Activated CD4-positive, alpha-beta T cell treated with anti-CD3 and anti-CD28 coated beads, Interleukin-2, Interleukin-6, amounts not matched to agents 100 ng/mL and 50 ng/mL, durations not matched to agents 16 hours and 8 hours (primary cell): ENCODE results near the gene BEND2.
A peak's percentile ranks its signal among the peaks of the same experiment; 100 is the strongest.
"Not testable (repeated sequence)": the region's sequence is repeated elsewhere in the genome, so short reads cannot be mapped to it uniquely, and the experiment has no call there.

Experiments used
- DNase-seq: peaks from one replicate; pipeline ENCODE4 v3.0.0-alpha.2; 2020

Gene BEND2

DNA sequence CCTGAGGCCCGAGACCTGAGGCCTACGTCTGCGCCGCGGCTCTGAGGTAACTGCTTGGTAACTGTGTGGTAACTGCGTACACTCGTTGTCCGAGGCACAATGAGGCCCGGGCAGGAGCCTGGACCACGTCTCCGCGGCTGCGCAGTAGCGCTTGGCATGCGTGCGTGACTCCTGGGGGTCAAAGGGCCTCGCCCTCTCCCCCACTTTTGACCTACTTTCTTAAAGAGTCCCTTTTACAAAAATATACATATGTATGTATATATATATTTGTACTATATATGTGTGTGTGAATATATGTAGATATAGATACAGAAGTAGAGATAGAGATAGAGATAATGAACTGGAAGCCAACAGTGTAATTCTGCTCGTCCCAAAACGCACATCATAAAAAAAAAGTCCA lies at the start of gene BEND2:
Gene BEND2, minus strand, starts transcription at position 101 of the 400 bp plus-strand sequence. CDS start 136 bp downstream, outside the sequence.
- no peak for DNase-seq

DNA sequence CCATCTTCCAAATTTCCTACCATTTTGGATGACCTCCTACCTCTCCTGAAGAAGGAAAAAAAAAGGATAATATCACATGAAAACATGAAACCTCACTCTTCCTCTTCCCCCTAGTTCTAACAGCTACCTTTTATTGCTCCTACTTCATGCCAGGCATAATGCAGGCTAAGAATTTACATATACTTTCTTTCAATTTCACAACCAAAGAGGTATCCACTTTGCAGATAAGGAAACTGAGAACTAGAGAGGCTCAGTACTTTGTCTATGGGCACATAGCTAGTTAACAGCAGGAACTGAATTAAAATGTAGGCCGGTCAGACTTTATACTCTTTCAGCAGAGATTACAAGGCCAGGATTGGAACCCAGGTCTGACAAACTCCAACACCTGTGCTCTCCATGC lies 34.4 kb upstream of the BEND2 start:
- no peak for DNase-seq

DNA sequence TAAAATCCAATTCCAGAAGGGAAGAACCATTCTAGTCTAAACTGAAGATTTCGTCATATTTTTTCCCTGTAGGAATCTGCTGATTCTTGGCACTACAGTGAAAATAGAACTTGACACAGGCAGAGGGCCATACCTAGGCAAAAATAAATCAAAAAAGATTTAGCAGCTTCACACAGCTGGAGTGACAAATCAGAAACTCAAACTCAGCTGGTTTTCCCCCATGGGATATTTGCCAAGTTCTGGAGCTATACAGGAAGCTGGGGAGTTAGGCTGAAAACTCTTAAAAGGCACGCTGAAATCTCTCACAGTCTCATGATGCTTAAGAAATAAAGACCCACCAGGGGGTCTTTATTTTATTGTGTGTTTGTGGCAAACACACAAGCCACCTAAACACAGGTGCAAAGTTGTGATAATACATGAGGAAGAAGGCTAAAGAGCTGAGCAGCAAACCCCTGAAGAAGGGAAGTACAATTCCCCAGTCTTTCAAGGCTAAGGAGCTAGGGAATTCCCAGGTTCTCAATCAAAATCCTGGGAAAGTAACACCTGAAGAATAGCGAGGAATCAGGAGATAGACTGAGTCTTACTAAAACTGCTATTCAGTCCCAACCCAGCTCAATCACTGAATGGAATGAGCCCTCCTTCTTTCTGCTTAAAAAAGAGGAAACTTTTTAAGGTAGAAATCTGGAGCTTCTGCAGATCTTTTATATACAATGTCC lies 32.1 kb upstream of the BEND2 start:
- DNase-seq = no peak

DNA sequence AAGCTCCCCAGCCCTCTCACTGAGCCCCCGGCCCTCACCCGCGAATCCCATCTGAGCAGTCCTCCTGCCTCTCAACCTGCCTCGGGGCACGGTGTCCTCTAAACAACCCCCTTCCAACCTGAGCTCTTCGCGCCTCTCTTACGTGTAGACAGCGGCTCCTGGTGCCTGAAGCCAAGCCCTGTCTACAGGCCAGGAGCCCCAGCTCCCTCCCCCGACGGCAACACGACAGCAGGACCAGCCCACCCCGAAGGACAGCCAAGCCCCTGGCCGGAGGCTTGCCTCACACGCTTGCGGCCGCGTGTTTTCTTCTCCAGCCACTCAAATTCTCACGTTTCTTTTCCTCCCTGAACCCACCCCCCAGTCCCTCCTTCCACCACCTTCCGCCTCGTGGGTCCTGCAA lies 9.0 kb upstream of the BEND2 start:
- not testable (repeated sequence) for DNase-seq

DNA sequence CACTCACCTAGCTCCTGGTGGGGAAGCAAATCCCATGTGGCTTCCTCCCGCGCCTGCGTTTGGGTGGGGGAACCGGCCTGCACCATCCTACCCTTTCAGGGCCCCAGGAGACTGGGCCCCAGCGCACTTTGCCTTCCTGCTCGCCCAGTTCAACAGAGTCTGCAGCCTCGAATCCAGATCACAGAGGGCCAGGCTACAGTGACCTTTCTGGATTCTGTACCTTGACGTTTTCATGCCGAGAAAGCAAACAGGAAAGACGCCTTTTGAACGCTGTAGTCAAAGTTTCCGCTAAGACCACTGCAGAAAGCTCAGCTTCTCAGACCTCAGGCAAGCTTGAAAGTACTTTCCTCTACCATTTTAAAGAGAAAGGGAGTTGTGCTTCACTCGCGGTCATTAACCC lies 7.4 kb upstream of the BEND2 start:
- DNase-seq = no peak

DNA sequence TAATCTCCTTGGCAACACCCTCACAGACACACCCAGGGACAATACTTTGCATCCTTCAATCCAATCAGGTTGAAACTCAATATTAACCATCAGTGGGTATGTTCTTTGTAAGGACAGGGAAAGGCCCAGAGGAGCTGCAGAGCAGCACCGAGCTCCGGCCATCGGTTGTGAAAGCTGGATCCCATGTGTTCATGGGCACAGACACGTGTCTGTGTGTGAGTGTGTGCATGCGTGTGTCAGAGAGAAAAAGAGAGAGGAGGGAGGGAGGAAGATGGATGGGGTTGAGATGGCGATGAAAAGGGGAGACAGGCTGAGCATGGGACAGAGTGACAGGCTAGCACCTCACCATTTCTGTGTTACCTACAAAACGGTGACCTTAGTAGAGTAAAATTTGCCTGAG lies 6.8 kb upstream of the BEND2 start:
- no peak for DNase-seq

DNA sequence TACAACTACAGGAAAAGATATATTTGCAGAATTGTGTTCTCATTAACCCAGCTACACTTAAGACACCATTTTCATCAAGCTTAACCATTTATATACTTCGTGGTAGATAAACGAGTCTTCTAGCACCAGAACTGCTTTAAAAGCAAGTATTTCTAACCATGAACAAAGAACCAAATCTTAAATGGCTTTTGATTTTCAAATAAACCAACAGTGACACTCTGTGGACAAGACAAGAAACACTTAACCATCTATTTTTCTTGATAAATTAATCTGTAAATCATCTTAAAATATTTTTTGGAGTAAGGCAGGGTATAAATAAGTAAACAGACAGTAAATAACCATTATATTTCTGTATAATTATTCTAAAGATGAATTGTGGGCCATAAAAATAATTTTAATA lies 10.2 kb downstream of the BEND2 start:
- no peak for DNase-seq

DNA sequence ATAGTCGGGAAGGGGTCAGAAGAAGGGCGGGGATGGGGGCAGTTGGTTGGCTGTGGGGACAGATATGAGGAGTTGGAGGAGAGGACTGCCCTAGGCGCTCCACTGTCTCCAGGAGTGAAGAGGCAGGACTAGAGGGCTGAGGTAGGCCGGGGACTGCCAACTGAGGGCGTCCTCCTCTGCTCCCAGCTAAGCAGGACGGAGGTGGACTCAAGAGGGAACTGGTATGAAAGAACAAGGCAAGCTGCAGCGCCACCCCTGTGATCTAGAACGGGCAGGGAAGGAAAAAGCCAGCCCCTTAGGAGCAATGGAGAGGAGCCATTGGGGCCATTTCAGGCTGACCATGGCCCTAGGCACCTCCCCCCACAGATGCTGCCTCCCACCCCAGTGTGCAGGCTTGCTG lies 14.0 kb downstream of the BEND2 start:
- DNase-seq = no peak

DNA sequence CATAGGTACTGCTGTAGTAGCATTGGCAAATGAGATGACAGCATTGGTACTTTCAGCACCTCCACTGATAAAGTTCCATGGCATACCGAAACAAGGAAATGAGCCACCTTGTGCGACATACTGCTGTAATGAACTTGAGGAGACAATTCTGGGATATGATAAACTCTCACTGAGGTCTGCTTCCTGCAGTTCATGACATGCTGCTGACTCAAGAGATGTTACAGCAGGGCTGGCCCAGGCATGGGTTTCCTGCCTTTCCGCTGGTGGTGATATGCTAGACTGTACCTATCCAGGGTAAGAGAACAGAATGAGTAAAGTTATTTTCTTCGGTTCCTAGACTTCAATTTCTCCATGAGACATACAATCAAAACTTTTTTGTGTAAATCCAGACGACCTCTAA lies 17.1 kb downstream of the BEND2 start:
- DNase-seq = no peak

DNA sequence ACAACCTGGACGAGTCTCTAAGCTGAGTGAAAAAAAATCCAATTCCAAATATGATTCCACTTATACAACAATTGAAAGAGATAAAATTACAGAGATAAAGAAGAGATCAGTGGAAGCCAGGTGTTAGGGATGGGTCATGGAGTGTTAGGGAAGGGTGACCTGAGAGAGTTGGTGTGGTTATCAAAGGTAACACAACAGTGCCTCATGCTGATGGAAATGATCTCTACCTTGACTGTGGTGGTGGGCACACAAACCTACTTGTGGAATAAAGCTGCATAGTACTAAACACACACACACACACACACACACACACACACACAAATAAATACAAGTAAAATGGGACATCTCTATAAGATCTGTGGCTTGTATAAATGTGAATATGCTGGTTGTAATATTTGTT lies 26.0 kb downstream of the BEND2 start:
- no peak for DNase-seq

DNA sequence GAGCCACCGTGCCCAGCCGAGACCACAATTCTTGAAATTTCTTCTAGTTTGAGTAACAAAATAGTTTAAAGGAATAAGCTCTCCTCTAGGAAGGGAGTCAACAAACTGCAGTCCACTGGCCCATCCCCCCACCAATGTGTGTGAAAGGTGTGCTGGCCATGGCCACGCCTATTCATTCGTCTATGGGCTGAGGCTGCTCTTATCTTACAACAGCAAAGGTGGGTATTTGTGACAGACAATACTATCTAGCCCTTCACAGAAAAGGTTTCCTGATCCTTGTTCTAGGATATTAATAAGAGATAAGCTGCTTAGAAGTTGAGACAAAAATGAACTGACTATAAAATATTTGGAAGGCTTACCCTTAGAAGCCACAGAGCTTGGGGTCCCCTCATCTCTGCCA lies 41.2 kb downstream of the BEND2 start:
- no peak for DNase-seq

DNA sequence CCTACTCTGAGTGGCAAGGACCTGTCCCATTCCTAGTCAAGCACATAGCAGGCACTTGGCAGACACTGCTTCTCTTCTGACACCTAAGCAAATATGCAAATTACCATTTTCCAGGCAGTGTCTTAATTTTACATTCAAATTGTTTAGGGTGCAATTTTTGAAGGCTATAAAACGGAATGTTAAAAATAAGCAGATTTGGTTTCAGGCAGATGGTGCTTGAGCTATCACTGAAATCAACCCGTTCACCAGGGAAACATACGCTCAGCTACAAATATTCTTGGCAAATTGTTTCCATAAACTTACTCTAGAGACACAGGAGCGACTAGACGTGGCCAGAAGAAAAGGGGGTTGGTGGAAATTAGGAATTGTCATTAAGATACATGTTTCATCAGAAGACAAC lies 45.7 kb downstream of the BEND2 start:
- DNase-seq = no peak

DNA sequence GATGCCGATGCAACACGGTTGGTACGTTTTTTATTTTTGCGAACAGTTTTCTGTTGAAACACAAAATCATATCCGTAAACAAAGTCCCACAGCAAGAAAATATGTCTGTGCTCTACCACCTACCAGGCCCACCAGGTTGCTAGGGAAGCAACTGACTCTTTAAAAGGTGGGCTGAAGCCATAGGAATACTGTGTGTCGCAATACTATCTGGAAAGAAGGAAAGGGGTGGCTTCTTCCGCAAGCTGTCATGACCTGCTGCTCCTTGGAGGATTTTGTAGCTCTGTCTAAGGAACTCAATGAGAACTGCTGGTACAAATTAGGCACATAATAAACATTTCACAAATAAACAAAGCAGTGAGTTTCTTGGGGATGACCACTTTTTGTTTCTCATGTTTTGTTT lies 46.5 kb downstream of the BEND2 start:
- no peak for DNase-seq

DNA sequence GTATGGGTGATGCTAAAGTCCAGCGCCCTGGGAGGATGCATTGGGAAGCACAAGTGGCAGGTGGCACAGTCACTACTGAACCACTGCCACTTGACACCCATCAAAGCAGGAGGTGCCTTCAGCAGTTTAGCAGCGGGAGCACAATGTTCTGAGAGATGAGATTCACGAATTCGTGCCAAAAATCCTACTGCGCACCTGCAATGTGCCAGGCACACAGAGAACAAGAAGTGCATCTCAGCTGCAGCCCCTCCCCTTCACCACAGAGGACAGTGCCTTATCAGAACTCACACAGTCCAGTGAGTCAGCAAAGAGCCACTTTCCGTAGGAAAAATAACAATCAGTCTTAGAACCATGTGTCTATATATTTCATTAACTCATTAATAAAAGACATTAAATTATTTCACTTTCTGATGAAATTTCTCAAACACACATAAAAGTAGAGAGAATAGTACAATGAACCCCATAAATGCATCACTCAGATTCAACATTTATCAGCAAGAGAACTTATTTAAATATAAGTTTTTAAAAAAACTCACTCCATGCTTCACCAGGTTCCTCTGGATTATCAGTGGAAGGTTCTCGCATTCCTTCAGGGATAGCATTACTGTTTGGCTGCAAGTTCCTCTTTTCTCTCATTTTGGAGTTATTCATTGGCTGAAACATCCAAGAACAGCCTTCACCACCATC lies 47.0 kb downstream of the BEND2 start:
- no peak for DNase-seq

DNA sequence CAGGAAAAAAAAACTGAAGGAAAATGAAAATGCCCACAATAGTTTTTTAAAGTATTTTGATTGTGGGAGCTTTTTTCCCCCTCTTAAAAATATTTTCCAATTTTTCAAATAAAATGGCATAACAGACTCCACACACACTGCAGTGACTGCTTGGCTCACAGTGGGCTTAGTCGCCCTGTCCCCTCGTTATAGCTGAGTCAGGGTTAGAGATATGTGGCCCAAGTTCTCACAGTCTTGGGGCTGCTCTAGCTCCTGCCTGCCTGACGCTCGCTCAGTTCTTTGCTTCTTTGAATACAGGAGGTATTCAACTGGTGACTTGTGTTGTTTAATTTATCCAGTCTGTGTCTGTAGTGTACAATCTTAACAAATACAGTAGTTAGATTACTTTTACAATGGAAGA lies 47.7 kb downstream of the BEND2 start:
- DNase-seq = no peak

DNA sequence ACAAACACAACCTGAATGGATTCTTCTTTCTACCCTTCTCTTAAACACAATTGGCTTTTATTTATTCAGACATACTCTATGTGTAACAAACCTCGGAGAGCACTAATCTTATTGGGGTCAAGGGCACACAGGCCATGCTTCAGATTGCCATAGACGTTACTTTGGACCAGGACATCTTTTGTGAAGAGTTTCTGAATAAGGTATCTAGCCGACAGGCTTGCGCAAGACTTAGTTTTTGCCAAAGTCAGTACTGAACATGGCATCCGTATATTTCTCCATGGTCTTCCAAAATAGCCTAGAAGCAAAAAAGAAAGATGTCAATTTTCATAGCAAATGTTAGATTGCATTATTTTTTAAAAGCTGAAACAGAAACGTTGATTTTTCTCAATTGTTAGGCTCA lies 49.8 kb downstream of the BEND2 start:
- no peak for DNase-seq

DNA sequence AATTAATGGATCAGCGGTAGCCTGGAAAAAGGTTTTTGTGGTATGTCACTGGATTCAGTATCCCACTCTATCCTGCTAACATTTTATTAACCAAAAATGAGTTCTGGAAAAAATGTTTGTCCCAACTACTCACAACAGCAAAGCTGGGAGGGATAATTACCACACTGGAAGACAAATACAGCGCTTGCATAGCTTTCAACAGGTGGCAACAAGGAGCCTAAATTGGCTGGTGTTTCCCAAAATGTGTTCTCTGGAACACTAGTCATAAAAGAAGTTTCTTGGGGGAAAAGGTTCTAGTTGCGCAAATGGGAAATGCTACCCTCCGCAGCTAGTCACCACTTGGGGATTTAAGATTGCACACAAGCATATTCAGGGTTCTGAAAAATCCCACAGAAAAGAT lies 54.6 kb downstream of the BEND2 start:
- DNase-seq = no peak

DNA sequence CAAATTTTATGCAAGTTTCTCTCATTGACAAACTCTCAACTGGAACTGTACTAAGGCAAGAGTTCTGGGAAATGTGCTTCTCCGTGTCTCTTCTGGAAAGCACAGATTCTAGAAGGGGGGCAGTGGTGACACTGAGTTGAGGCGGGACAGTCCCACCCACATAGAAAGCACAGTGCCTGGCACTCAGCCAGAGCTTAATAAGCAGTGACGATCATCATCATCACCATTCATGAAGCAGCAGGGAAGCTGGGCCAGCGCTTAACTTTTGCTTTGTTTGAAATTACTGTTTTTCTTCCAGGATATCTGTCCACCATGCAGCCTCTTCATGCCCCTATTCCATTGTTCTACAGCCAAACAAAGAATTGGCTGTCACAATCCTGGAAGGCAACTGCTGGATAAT lies 60.3 kb downstream of the BEND2 start:
- no peak for DNase-seq

DNA sequence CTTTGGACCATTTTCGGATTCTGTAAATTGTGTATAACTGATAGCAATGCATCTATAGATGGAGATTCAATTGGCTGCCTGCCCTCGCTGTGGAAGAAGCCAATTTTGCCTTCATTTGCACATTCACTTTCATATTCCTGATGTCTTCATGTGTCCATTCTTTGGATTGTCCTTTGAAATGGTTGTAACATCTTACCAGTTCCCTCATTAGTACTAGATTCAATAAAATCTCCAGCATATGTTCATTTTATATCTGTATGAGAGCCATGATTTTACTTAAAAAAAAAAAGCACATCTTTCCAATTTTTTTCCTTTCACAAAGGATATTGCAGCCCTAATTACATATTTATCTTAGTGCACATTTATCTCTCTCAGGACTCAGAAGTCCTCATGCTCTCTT lies 61.7 kb downstream of the BEND2 start:
- DNase-seq = no peak

DNA sequence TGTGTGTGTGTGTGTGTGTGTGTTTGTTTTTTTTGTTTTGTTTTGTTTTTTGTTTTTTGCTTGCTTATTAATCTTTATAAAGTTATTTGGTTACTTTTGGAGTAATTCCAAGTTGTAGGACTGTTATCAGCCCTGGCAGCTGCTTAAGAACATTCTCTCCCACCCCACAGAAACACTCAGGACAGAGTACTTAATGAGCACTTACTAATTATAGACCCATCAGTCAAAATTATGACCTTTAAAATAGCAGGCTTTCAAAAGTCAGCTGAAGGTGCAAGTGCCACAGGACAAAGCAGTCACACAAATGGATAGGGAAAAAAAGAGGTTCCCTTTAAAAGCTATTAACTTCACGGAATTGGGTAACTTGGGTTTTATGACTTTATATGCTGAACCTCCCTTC lies 69.0 kb downstream of the BEND2 start:
- no peak for DNase-seq

DNA sequence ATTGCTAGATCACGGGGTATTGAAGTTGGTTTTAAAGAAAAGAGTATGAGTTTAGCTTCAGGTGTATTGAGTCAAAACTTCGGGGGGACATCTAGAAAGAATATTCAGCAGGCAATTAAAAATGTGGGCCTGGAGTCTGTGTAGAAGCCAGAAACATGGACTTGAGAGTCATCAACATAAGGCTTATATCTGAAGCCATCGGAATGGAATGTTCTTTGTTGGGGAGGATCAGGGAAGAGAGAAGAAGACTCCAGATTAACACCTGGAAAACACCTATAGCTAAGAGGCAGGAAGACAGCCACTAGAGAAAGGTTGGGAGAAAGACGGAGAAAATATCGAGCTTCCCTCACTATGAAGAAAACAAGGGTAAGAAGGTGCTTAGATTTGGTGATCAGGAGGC lies 69.5 kb downstream of the BEND2 start:
- no peak for DNase-seq

DNA sequence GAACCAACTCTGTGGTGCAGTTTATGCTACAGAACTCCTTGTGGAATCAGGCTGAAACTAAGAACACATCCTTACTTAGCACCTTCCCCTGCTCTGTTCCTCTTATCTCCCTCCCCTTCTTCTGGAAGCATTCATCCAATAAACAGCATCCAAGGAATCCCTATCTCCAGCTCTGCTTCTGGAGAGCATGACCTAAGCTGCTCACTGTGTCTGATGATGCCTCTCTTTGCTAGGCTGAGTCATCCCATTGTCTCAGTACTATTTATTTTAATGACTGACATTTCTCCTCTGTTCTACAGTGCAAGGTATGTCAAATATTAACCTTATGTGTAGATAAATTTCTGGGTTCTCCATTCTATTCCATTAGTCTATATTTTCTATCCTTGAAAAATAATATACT lies 71.2 kb downstream of the BEND2 start:
- DNase-seq = no peak

DNA sequence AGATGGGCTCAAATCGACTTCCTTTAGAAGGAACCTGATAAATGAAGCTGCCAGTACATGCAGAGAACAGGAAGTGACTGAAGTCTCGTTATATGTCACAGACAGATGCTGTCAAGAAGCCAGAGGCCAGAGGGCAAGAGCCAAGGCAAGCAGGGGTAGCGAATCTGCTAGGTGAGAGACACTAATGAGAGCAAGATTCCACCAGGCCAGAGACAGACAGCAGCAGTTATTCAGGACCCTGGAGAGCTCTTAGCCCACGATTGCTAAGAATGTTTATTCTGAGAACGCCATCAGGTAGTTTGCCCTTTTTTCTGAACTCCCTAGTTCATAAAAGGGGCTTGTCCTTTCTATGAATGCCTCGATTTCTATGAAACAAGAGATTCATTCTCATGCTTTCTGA lies 73.7 kb downstream of the BEND2 start:
- DNase-seq = peak; percentile 31

DNA sequence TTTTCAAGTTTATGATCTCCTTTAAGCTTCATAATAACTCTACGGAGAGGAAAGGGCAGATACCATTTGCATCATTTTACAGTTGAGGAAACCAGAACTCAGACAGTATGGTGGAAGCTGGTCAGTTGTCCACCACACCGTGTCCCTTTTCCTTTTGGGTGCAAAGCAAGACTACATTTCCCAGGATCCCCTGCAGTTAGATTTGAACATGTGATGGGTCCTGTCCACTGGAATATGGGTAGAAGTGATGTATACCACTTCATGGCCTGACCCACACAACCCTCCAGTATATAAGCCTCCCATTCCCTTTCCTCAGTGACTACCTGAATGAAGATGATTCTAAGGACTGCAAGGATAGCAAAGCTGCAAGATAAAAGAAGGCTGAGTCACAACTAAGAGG lies 74.7 kb downstream of the BEND2 start:
- DNase-seq = no peak

DNA sequence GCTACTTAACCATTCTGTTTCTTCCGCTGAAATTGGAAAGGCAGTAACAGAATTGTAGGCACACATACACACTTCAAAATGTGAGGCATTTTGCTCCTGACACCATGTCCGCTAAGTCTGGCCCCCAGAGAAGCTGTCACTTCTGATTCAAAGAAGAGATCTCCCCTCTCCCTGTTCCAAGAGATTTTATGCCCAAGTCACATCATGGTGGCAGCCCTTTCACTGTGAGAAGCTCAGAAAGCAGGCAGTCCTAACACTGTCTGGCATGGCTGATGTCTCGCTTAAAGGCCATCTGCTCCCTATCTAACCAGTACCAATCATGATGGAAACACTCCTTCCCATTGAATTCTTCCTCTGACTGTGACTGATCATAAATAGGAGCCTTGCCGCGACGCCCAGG lies 83.9 kb downstream of the BEND2 start:
- DNase-seq = no peak
